GM18909 (cell line): Measurements from ENCODE around the gene MAP7.
"Not testable (repeated sequence)": the region's sequence is repeated elsewhere in the genome, so short reads cannot be mapped to it uniquely, and the experiment has no call there.

Experiments
- ATAC-seq: cut with Tn5 transposase; IDR thresholded peaks from one replicate; pipeline ENCODE4 v1.9.1; 2021; ENCODE audit warnings: mild to moderate bottlenecking; ENCODE audit not compliant: unreplicated experiment, poor library complexity

The MAP7 gene

GRCh38 chr6:136550330-136551071, at the start of gene MAP7:
Gene MAP7 (minus strand): TSS chr6:136550422. CDS start chr6:136550408, 14 bp downstream.
- ATAC-seq = peak; percentile 72

- ATAC-seq = no peak
These were observed 49.2 kb upstream of the MAP7 start for GRCh38 chr6:136599329-136600011.

GRCh38 chr6:136598048-136598447, 47.8 kb upstream of the MAP7 start:
- no peak for ATAC-seq

DNA sequence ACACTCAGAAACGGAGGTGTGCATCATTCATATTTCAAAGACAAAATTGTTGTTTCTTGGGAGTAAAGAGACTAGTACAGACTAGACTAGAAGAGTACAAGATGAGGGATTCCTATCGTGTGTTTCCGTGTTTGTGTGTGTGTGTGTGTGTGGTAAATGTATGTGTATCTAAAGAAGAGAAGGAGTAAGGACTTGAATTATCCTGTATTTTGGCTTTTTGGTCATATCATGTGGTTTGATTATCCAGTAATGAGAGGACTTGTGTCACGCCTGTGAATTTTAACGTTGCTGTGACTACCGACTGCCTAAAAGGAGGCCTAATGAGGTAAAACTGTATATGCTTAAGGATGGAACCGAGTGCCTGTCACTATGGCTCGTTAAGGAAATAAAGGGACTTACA, 44.4 kb upstream of the MAP7 start:
- ATAC-seq = no peak

- peak; percentile 99 for ATAC-seq
These were observed 43.7 kb upstream of the MAP7 start for GRCh38 chr6:136593748-136594490.

DNA sequence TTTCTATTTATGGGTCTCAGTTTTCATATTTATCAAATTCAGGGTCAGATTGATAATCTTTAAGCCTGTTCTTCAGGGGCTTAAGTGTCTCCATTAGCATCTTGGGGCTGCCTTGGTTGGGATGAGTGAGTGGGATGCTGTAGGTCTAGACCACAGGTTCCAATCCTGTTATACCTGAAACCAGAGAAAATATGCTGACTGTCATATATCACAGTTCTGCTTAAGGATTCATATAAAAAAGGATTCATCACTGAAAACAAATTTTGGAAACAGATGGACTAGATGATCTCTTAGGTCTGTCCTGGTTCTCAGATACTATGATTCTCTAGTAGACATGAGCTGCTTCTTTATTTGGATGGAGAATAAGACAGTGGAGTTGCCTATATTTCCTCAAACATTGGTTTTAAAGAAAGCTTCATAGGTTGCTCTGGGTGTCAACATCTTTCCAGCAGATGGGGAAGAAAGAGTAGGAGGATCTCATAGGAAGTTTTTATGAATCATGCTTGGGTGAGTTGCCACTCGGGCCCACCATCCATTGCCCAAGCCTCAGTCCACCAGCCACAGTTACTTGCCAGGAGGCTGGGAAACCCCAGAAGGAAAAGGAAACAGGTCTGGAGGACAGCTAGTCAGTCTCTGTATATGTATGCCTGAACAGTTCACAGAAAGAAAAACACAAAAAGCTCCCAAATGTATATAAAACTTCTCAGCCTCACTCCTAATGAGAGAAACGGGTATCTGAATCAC, 42.9 kb upstream of the MAP7 start:
- ATAC-seq = no peak

DNA sequence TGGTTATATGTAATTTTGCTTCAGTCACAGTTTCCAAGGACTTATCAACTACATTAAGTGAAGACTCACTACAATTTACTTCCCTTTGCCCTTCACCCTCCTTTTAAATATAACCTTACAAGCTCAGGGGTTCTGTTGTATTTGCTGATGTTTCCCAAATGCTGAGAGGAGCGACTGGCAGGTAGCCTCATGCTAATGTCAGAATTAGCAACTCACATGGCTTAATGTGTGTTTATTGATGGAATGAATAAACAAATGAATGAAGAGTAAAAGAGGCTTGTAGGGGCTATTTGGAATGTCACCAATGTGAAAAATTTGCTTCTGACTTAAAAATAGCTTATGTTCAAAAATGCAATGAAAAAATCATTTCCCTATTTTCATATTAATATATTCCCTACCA, 41.4 kb upstream of the MAP7 start:
- ATAC-seq = no peak

- ATAC-seq = not testable (repeated sequence)
These were observed 40.6 kb upstream of the MAP7 start for GRCh38 chr6:136590846-136591245.

DNA sequence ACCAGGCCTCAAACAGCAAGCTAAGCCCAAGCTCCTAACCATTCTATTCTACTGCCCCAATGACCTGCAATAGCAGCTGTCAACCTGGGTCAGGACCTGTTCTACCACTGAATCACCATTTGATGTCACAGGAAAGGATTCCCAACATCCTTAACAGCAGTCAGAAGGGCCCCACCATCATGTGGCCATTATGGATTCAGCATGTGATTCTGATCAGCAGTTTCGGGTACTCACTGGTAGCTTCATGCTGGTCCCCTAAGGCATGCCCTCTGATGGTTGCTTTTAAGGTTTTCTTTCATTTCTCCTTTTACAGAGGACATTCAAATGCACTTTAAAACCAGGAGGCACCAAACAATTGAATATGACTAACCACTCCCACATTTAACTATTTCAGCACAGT, 37.3 kb upstream of the MAP7 start:
- ATAC-seq = no peak

DNA sequence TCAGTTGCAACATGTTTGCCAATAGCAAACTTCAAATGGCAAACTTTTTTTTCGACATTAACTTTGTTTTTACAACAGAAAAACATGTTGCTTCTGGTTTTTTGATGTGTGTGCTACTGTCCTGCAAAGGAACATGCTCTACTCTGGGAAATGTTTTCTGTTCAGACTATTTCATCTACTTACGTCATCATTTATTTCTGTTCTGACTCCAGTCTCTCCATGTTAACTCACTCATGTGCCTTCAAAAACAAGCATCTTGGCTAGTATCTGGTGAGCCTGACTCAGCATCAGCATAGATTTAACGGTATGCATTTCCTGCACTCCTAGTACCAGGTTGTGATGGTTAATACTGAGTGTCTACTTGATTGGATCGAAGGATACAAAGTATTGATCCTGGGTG, 36.1 kb upstream of the MAP7 start:
- no peak for ATAC-seq

DNA sequence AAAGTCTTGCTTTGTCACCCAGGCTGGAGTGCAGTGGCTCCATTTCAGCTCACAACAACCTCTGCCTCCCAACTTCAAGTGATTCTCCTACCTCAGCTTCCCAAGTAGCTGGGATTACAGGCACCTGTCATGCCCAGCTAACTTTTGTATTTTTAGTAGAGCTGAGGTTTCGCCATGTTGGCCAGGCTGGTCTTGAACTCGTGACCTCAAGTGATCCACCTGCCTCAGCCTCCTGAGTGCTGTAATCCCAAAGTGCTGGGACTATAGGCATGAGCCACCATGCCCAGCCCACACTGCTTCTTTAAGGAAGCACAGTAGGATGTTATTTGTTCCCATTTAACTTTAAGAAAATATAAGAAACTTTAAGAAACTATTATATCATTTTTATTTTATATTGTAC, 35.3 kb upstream of the MAP7 start:
- ATAC-seq = not testable (repeated sequence)

DNA sequence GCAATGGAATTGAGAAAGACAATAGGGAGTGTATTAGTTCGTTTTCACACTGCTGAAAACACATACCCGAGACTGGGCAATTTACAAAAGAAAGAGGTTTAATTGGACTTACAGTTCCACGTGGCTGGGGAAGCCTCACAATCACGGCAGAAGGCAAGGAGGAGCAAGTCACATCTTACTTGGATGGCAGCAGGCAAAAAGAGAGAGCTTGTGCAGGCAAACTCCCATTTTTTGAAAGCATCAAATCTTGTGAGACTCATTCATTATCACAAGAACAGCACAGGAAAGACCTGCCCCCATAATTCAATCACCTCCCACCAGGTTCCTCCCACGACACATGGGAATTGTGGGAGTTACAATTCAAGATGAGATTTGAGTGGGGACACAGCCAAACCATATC, 34.1 kb upstream of the MAP7 start:
- ATAC-seq = not testable (repeated sequence)

- no peak for ATAC-seq
These were observed 32.7 kb upstream of the MAP7 start for GRCh38 chr6:136582711-136583471.

DNA sequence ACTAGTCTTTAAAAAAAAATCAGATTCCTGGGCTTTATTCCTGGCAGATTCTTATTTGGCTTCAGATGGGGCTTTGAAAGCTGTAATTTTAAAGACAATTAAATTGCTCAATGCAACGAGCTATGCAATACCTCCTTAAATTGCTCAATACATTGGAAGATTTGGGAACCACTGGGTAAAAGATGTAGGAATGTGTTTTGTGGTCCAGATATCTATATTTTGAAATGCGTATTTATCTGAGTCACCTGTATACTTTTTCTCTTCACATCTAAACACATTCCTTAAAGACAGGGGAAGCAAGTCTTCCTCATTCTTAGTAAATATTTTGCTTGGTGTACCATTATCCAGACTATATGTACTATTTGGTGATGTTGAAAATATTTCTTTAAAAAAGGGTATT, 29.6 kb upstream of the MAP7 start:
- ATAC-seq = no peak

- no peak for ATAC-seq
These were observed 26.6 kb upstream of the MAP7 start for GRCh38 chr6:136576821-136577220.

DNA sequence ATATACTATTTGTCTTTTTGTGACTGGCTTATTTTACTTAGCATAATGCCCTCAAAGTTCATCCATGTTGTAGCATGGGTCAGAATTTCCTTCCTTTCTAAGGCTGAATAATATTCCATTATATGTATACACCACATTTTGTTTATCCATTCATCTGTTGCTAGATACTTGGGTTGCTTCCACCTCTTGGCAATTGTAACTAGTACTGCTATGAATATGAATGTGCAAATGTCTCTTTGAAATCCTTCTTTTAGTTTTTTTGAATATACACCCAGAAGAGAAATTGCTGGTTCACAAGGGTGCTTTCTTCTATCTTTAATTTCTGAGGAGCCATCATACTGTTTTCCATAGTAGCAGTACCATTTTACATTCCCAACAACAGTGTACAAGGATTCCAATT, 21.3 kb upstream of the MAP7 start:
- ATAC-seq = no peak

- ATAC-seq = no peak
These were observed 20.8 kb upstream of the MAP7 start for GRCh38 chr6:136571065-136571464.

DNA sequence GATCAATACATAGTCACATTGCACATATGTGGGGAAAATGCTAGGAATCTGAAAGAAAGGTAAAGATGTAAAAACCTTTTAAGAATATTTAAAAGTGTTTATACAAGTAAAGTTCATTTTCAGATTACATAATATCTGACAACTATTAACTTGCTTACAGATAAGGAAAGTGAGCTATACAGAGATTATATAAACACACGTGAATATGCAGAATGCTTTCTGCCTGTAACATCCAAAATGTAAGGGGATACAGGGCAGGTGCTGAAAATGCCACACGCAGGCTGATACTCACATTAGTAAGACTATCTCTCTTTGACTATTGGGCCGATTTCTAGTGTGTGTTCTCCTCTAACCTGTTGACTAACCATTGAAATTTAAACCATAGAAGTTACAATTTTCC, 17.9 kb upstream of the MAP7 start:
- no peak for ATAC-seq

- no peak for ATAC-seq
These were observed 17.5 kb upstream of the MAP7 start for GRCh38 chr6:136567688-136568087.

DNA sequence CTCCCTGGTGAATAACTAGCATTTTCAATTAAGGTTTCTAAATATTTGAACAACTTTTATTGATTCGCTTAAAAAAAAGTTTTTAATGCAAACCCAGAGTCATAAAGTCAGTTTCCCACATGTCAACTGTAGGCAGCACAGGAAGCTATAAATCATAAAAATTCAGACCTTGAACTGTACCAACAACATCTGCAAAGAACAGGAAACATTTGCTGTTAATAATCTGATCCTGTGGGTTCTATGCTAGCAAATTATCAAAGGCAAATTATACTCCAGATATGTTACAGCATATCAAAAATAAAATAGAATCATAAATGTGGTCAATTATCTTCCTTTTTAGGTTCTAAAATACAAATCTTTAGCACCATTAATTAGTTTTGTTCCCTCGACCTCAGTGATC, 16.6 kb upstream of the MAP7 start:
- no peak for ATAC-seq
